Stimulated activated CD8-positive, alpha-beta memory T cell treated with anti-CD3 and anti-CD28 coated beads, Interleukin-15, amount 100 ng/mL, for 48 hours (primary cell): ENCODE results near the gene GPR171.

Experiments
- DNase-seq, 2 donors: peaks; one replicate each; pipeline ENCODE4 v3.0.0-alpha.2; 2020; ENCODE audit warnings: low read depth in 2 of 2

The GPR171 gene

GRCh38 chr3:151178208-151178845 lies 24.7 kb downstream of the GPR171 start:
- DNase-seq = no peak

GRCh38 chr3:151175952-151176351 lies 27.1 kb downstream of the GPR171 start:
- DNase-seq = no peak

GRCh38 chr3:151174351-151174750 lies 28.7 kb downstream of the GPR171 start:
- DNase-seq = no peak

GRCh38 chr3:151171145-151171757 lies 31.8 kb downstream of the GPR171 start:
- DNase-seq = peak; percentile 28 to 41

- peak; percentile 49 to 52 for DNase-seq
These were observed 32.9 kb downstream of the GPR171 start for GRCh38 chr3:151169948-151170679.

- DNase-seq = no peak
These were observed 33.6 kb downstream of the GPR171 start for GRCh38 chr3:151169262-151169947.

GRCh38 chr3:151168269-151169094 lies 34.5 kb downstream of the GPR171 start:
- peak; percentile 66 to 71 for DNase-seq

- no peak for DNase-seq
These were observed 36.9 kb downstream of the GPR171 start for GRCh38 chr3:151166161-151166560.

- no peak for DNase-seq
These were observed 37.8 kb downstream of the GPR171 start for GRCh38 chr3:151165226-151165625.

GRCh38 chr3:151159806-151160205 lies 43.2 kb downstream of the GPR171 start:
- DNase-seq = no peak

GRCh38 chr3:151156618-151157216 lies 46.3 kb downstream of the GPR171 start:
- no peak for DNase-seq

GRCh38 chr3:151155409-151156128 lies 47.4 kb downstream of the GPR171 start:
- no peak for DNase-seq

GRCh38 chr3:151154566-151154965 lies 48.5 kb downstream of the GPR171 start:
- no peak for DNase-seq

GRCh38 chr3:151152455-151153079 lies 50.4 kb downstream of the GPR171 start:
- no peak for DNase-seq
